MM.1S (cell line): Measurements from ENCODE around the gene ATL2.

Experiments used
- DNase-seq: peaks from one replicate; pipeline ENCODE4 v3.0.0-alpha.2; 2015
- H2AFZ ChIP-seq: fragments of 300-600 bp; sonication (generic); 2 replicates; pipeline ENCODE4 v1.6.0; 2016; ENCODE audit warnings: antibody characterized with exemption, low read length
- H3F3A ChIP-seq: fragments of 300-600 bp; sonication (generic); 2 replicates; pipeline ENCODE4 v1.6.1; 2016; ENCODE audit warnings: mild to moderate bottlenecking, antibody characterized with exemption, low read length, moderate library complexity, mixed read lengths; ENCODE audit not compliant: insufficient read depth
- H3K27ac ChIP-seq: fragments of 300-600 bp; sonication (generic); 2 replicates; pipeline ENCODE4 v1.5.1; 2016; ENCODE audit warnings: mild to moderate bottlenecking, low read length
- H3K27me3 ChIP-seq: fragments of 300-600 bp; sonication (generic); replicated peaks from 2 replicates; pipeline ENCODE4 v1.6.0; 2016; ENCODE audit warnings: low read length; ENCODE audit not compliant: insufficient read depth
- H3K36me3 ChIP-seq: fragments of 300-600 bp; sonication (generic); replicated peaks from 2 replicates; pipeline ENCODE4 v1.6.1; 2016; ENCODE audit warnings: mild to moderate bottlenecking, low read length, mixed read lengths; ENCODE audit not compliant: insufficient read depth
- H3K4me1 ChIP-seq: fragments of 300-600 bp; sonication (generic); 2 replicates; pipeline ENCODE4 v1.6.1; 2016; ENCODE audit warnings: low read length, mixed read lengths
- H3K4me2 ChIP-seq: fragments of 300-600 bp; sonication (generic); 2 replicates; pipeline ENCODE4 v1.6.0; 2016; ENCODE audit warnings: low read depth, low read length
- H3K4me3 ChIP-seq: fragments of 300-600 bp; sonication (generic); 2 replicates; pipeline ENCODE4 v1.5.1; 2016; ENCODE audit warnings: low read length, mixed read lengths
- H3K79me2 ChIP-seq: fragments of 300-600 bp; sonication (generic); 2 replicates; pipeline ENCODE4 v1.6.1; 2016; ENCODE audit warnings: mixed run types, low read length, mixed read lengths
- H3K9ac ChIP-seq: fragments of 300-600 bp; sonication (generic); 2 replicates; pipeline ENCODE4 v1.6.1; 2016; ENCODE audit warnings: low read length, mixed read lengths
- H3K9me2 ChIP-seq: fragments of 300-600 bp; sonication (generic); replicated peaks from 2 replicates; pipeline ENCODE4 v1.6.1; 2016; ENCODE audit warnings: mild to moderate bottlenecking, low read length, mixed read lengths; ENCODE audit not compliant: insufficient read depth
- H3K9me3 ChIP-seq: fragments of 300-600 bp; sonication (generic); replicated peaks from 2 replicates; pipeline ENCODE4 v1.6.1; 2016; ENCODE audit warnings: mild to moderate bottlenecking, low read length, mixed read lengths; ENCODE audit not compliant: insufficient read depth
- H4K20me1 ChIP-seq: fragments of 300-600 bp; sonication (generic); 2 replicates; pipeline ENCODE4 v1.6.1; 2016; ENCODE audit warnings: mild to moderate bottlenecking, low read length, moderate library complexity, mixed read lengths; ENCODE audit not compliant: insufficient read depth
- CTCF ChIP-seq: fragments of 300-600 bp; sonication (generic); IDR thresholded peaks from 2 replicates; pipeline ENCODE4 v1.5.1; 2016; ENCODE audit warnings: antibody characterized with exemption, low read length, mixed read lengths
- EZH2 ChIP-seq: fragments of 300-600 bp; sonication (generic); optimal IDR thresholded peaks from 2 replicates; pipeline ENCODE3; 2017; ENCODE audit warnings: low read depth, mild to moderate bottlenecking, antibody characterized with exemption, low read length, mixed read lengths
- EZH2phosphoT487 ChIP-seq: fragments of 300-600 bp; sonication (generic); IDR thresholded peaks from 2 replicates; pipeline ENCODE4 v1.6.1; 2018; ENCODE audit warnings: antibody characterized with exemption, low read length

ATL2 gene

GRCh38 chr2:38266382-38267061 is 110.6 kb downstream of the ATL2 start:
- Histone ChIP-seq H3F3A (no peaks in the 10 kb centered on the region), H3K79me2 (no peaks in the 10 kb centered on the region), H3K9me2 (no peaks in the 10 kb centered on the region), H3K4me1 (no peaks in the 10 kb centered on the region), H2AFZ (no peak overlapping the region), H3K4me2 (no peak overlapping the region), H3K9ac (no peak overlapping the region), H4K20me1 (no peaks in the 10 kb centered on the region), H3K36me3 (no peaks in the 10 kb centered on the region), H3K4me3 (no peak overlapping the region), H3K27ac (no peak overlapping the region), H3K9me3 (no peaks in the 10 kb centered on the region), H3K27me3 (no peaks in the 10 kb centered on the region)
- no peak for DNase-seq
- no peak for TF ChIP-seq CTCF
- no peak for TF ChIP-seq EZH2
- TF ChIP-seq EZH2phosphoT487: no peak

- no peaks in the 10 kb centered on the region for H3K36me3 ChIP-seq
- H3K9me3 ChIP-seq: no peaks in the 10 kb centered on the region
- H3K4me1 ChIP-seq: no peaks in the 10 kb centered on the region
- H4K20me1 ChIP-seq: no peaks in the 10 kb centered on the region
- no peak overlapping the region for H3K4me2 ChIP-seq
- H3K27ac ChIP-seq: no peak overlapping the region
- H3K9ac ChIP-seq: no peak overlapping the region
- no peak overlapping the region for H3K4me3 ChIP-seq
- no peaks in the 10 kb centered on the region for H3K27me3 ChIP-seq
- H3K79me2 ChIP-seq: no peaks in the 10 kb centered on the region
- no peak for DNase-seq
- no peak for TF ChIP-seq EZH2
- no peak for TF ChIP-seq EZH2phosphoT487
- H3K9me2 ChIP-seq: no peaks in the 10 kb centered on the region
- no peaks in the 10 kb centered on the region for H3F3A ChIP-seq
- H2AFZ ChIP-seq: no peak overlapping the region
Measured at GRCh38 chr2:38265461-38265860, 111.6 kb downstream of the ATL2 start.

GRCh38 chr2:38264396-38265221 is 112.5 kb downstream of the ATL2 start:
- TF ChIP-seq EZH2 (no peak), EZH2phosphoT487 (no peak), CTCF (no peak)
- H3K27ac ChIP-seq: no peak overlapping the region
- H3K4me2 ChIP-seq: no peak overlapping the region
- DNase-seq: no peak
- no peaks in the 10 kb centered on the region for H3K27me3 ChIP-seq
- H3K9me3 ChIP-seq: no peaks in the 10 kb centered on the region
- no peaks in the 10 kb centered on the region for H4K20me1 ChIP-seq
- H3F3A ChIP-seq: no peaks in the 10 kb centered on the region
- no peaks in the 10 kb centered on the region for H3K36me3 ChIP-seq
- H3K9me2 ChIP-seq: no peaks in the 10 kb centered on the region
- no peak overlapping the region for H3K4me3 ChIP-seq
- no peaks in the 10 kb centered on the region for H3K4me1 ChIP-seq
- no peak overlapping the region for H2AFZ ChIP-seq
- H3K79me2 ChIP-seq: no peaks in the 10 kb centered on the region
- no peak overlapping the region for H3K9ac ChIP-seq
